Mucosa of descending colon (tissue), 3 donors: Measurements from ENCODE around the gene CRPPA. TPM values are rescaled to one million over a fixed set of nuclear protein-coding genes. Genes with fewer than 3 reads are reported as not detected.

Experiments
- ATAC-seq: fragments of 200-7000 bp; cut with Tn5 transposase; one replicate; pipeline ENCODE4 v1.9.1; 2020; ENCODE audit warnings: mild to moderate bottlenecking, moderate library complexity
- DNase-seq, 3 donors: peaks; one replicate each; pipeline ENCODE4 v3.0.0-alpha.2; 2020
- H3K36me3 ChIP-seq: fragments of 200-600 bp; one replicate; pipeline ENCODE4 v1.8.0; 2021; ENCODE audit warnings: low read depth, mild to moderate bottlenecking
- H3K4me1 ChIP-seq: fragments of 200-600 bp; one replicate; pipeline ENCODE4 v1.8.0; 2021; ENCODE audit warnings: low read depth, mild to moderate bottlenecking
- H3K4me3 ChIP-seq: fragments of 200-600 bp; one replicate; pipeline ENCODE4 v1.8.0; 2021; ENCODE audit warnings: mild to moderate bottlenecking
- H3K9me3 ChIP-seq: fragments of 200-600 bp; one replicate; pipeline ENCODE4 v1.8.0; 2021; ENCODE audit warnings: mild to moderate bottlenecking
- CTCF ChIP-seq: fragments of 200-600 bp; IDR thresholded peaks from one replicate; pipeline ENCODE4 v1.8.0; 2022; ENCODE audit warnings: antibody characterized with exemption, mild to moderate bottlenecking
- intact Hi-C, 2 donors: fragments of 100-400 bp; cut with DNase I in 1 of 2; cut with micrococcal nuclease in 1 of 2; formaldehyde crosslinking; loops; one replicate each; pipeline versions ENCODE4 v1.11.0 to v1.11.1; 2022; cut with DNase I, micrococcal nuclease
- total RNA-seq, 3 donors: library from RNA; stranded (reverse); fragmentation: NEBNext Ultra II Directional in 2 of 3; extraction: Animal tissue kit (Norgen Biotek cat#: 25700) in 2 of 3; gene quantifications; one replicate each; pipeline versions ENCODE4 v1.2.1 to v1.2.4, GENCODE V29; 2021 to 2023
- donor health status: DM: no; HTN: no; CAD: no; lungs with moderate emphysema.
- donor health status: DM: no; HTN: no; CAD: no.
- donor health status: DM: no; HTN: yes; CAD: no.

Gene CRPPA
- total RNA-seq, 3 donors from 2014 or later, result 2.8 to 7.2 (median 2.9) TPM

DNA sequence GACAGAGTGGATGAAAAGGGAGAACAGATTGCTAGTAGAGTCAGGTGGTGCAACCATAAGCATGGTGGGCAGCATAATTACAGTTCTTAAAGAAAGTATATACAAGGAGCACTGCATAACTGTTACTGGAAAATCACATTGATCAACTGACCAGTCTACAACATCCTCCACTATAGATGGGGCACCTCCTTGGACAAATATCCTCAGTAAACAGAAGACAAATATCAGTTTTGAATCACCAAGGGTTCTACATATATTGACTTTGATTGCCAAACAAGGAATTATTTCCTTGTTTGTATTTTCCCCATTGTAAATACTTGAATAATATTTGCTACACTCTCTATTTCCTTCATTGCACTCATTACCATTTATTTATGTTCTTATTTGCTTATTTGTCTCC is 17.6 kb upstream of the CRPPA start:
- no peak overlapping the region for H3K4me3 ChIP-seq
- intact Hi-C loops, result no loop called here
- no peaks in the 10 kb centered on the region for H3K9me3 ChIP-seq
- no peaks in the 10 kb centered on the region for H3K36me3 ChIP-seq
- ATAC-seq (no peak), DNase-seq (no peak)
- no peaks in the 10 kb centered on the region for H3K4me1 ChIP-seq
- no peak for TF ChIP-seq CTCF

GRCh38 chr7:16436306-16436705 is 15.0 kb upstream of the CRPPA start:
- TF ChIP-seq CTCF, result no peak
- no peak overlapping the region for H3K4me3 ChIP-seq
- H3K36me3 ChIP-seq, result no peaks in the 10 kb centered on the region
- ATAC-seq (no peak), DNase-seq (no peak)
- intact Hi-C loops, result no loop called here
- H3K9me3 ChIP-seq, result no peaks in the 10 kb centered on the region
- no peaks in the 10 kb centered on the region for H3K4me1 ChIP-seq

DNA sequence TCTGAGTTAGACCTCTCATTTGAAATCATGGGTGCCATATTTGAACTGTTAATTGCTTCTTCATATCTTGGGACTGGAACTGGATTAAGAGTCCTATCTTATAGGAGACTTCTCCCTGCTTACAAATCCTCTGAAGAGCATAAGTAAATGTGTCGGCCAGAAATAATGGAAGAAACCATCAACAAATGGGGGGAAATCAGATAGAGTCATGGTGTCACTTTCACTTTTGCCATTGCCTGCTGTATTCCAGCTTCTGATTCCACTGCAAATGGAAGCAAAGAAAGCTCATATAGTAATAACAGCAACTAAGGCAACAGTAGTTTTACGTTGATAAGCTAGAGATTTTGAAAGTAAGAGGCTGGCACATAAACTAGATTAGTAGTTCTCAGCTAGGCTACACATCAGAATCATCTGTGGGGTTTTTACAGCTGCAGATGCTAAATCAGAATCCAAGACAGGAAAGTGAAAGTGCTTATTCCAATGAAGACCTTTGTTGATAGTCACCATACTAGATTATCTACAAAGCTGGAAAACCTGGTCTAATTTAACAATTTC is 12.3 kb upstream of the CRPPA start:
- no peaks in the 10 kb centered on the region for H3K4me1 ChIP-seq
- intact Hi-C loops, result loop anchor here in 1 of 2 donors (5.0 kb wide), 1 partner anchor 134 kb away; no protein-coding TSS in a partner anchor
- TF ChIP-seq CTCF, result no peak
- H3K9me3 ChIP-seq, result no peaks in the 10 kb centered on the region
- H3K36me3 ChIP-seq, result no peaks in the 10 kb centered on the region
- DNase-seq (no peak), ATAC-seq (no peak)
- H3K4me3 ChIP-seq, result no peak overlapping the region

GRCh38 chr7:16432425-16432731 is 11.0 kb upstream of the CRPPA start:
- Histone ChIP-seq H3K4me1 (no peaks in the 10 kb centered on the region), H3K4me3 (no peak overlapping the region), H3K9me3 (no peaks in the 10 kb centered on the region), H3K36me3 (no peaks in the 10 kb centered on the region)
- intact Hi-C loops, result loop anchor here in 1 of 2 donors (5.0 kb wide), 1 partner anchor 135 kb away; no protein-coding TSS in a partner anchor
- ATAC-seq (no peak), DNase-seq (no peak)
- TF ChIP-seq CTCF, result no peak

- TF ChIP-seq CTCF, result peak; percentile 20
- DNase-seq (peak in 1 of 3 donors; percentile 78), ATAC-seq (peak; percentile 72)
- Histone ChIP-seq H3K9me3 (no peaks in the 10 kb centered on the region), H3K4me1 (no peaks in the 10 kb centered on the region), H3K4me3 (no peak overlapping the region), H3K36me3 (no peaks in the 10 kb centered on the region)
- intact Hi-C loops, result loop anchor here in 1 of 2 donors (5.0 kb wide), 1 partner anchor 135 kb away; no protein-coding TSS in a partner anchor
These were observed 10.5 kb upstream of the CRPPA start for GRCh38 chr7:16431646-16432424.
